ENCODE results near the gene STAB2. TPM values are rescaled to one million over a fixed set of nuclear protein-coding genes. Genes with fewer than 3 reads are reported as not detected.
A peak's percentile ranks its signal among the peaks of the same experiment; 100 is the strongest.

Gene STAB2
- total RNA-seq, 2 donors from 2014 or later, result not detected

DNA sequence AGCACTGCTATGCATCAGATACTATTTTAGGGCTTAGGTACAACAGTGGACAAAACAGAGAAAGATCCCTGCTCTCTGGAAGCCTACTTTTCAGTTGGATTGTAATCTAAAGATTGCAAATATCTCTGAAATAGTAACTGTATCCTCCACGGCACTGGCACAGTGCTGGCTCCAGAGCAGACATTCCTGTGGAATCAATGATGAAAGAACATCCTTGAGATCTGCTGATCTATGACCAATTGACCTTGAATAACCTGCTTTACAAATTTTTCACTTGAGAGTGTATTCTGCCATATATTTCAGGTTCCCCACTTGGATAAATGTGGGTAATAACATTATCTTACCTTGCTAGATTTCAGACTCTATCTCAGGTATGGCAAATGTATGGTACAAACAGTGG lies 3.2 kb downstream of the STAB2 start:
- Mint-ChIP-seq H3K36me3 (ENCODE audit: insufficient read depth in 2 of 2) (no peaks in the 10 kb centered on the region), H3K9me3 (no peaks in the 10 kb centered on the region), H3K4me1 (ENCODE audit: low read depth) (no peaks in the 10 kb centered on the region), H3K27me3 (ENCODE audit: low read depth) (peaks cover 11% of the 10 kb centered on the region), H3K4me3 (no peak overlapping the region), H3K27ac (no peak overlapping the region)
- ATAC-seq (replicated peaks in 1 of 2), result no peak
- DNase-seq, result no peak

DNA sequence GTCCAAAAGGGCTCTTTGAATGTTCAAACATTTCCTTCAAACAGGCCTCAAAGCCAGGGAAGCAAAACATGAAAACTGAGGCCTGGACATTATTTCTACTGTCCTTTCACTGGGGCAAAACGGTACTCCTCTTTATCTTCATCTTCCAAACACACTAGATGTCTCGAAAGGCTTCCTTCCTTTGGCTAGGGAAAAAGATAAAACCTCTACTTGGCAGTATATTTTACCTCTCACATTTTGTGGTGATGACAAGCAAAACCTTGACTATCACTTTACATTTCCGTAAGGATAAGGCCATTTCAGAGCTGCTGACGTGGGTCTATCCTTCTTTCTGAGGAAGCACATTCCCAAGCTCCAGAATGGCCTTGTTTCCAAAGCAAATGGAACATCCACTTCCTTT lies 9.9 kb downstream of the STAB2 start:
- ATAC-seq (replicated peaks in 1 of 2) (no peak), DNase-seq (no peak)
- Mint-ChIP-seq H3K9me3 (no peaks in the 10 kb centered on the region), H3K27ac (no peak overlapping the region), H3K4me3 (no peak overlapping the region), H3K36me3 (ENCODE audit: insufficient read depth in 2 of 2) (no peaks in the 10 kb centered on the region), H3K27me3 (ENCODE audit: low read depth) (peaks cover 6% of the 10 kb centered on the region), H3K4me1 (ENCODE audit: low read depth) (no peaks in the 10 kb centered on the region)

DNA sequence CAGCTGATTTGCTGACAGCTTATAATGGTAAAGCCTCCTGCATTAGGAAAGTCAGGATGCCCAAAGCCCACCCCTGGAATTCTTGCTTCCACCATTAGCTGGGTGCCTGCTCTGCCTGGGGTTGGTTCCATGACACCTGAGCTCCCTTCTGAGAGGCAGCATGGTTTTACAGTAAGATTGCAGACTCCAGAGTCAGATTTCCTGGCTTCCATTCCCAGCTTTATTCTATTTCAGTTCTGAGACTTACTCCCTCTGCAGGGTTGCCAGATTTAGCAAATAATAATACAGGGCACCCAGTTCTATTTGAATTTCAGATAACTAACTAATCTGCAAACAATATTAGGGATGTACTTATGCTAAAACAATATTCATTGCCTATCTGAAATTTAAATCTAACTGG lies 12.2 kb downstream of the STAB2 start:
- no peak for ATAC-seq (replicated peaks in 1 of 2)
- no peak overlapping the region for H3K27ac Mint-ChIP-seq
- no peak for DNase-seq
- H3K4me1 Mint-ChIP-seq (ENCODE audit: low read depth), result no peaks in the 10 kb centered on the region
- H3K4me3 Mint-ChIP-seq, result no peak overlapping the region
- H3K9me3 Mint-ChIP-seq, result no peaks in the 10 kb centered on the region
- peaks cover 6% of the 10 kb centered on the region for H3K27me3 Mint-ChIP-seq (ENCODE audit: low read depth)
- H3K36me3 Mint-ChIP-seq (ENCODE audit: insufficient read depth in 2 of 2), result no peaks in the 10 kb centered on the region

DNA sequence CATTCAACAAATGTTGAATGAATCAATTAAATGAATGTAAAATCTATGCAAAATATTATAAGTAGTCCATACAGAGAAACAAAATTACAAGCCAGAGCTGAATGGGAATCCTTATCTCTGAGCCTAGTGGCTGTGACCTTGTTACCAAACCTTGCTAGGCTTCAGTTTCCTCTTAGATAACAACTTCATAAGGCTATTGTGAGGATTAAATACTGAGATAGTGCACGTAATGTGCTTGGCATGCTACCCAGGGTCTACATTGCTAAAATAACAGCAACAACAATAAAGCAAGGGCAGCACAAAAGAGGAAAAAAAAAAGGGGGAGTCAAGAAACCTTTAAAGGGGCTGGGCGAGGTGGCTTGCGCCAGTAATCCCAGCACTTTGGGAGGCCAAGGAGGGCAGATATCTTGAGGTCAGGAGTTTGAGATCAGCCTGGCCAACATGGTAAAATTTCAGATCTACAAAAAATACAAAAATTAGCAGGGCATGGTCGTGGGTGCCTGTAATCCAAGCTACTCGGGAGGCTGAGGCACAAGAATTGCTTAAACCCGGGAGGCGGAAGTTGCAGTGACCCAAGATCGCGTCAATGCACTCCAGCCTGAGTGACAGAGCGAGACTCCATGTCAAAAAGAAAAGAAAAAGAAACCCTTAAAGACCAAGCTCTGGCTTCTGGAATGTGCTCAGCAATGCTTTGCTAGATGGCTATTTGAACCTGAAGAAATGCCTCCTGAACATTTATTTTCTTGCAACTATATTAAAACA lies 14.1 kb downstream of the STAB2 start:
- no peak for ATAC-seq (replicated peaks in 1 of 2)

DNA sequence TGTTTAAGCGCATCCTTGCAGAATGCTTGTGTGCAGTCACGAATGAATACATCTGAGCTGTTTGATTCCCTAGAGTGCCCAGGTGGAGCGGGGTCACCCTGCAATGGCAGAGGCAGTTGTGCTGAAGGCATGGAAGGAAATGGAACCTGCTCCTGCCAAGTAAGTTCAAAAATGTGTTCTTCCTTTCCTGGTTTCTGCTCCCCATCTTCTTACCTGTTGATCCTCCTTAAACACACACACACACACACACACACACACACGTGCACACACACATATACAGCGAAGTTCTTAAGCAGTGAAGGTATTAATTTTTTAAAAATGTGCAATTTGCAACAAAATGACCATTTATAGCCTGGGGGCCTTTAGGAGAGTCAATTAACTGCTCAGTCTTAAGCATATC lies 33.3 kb downstream of the STAB2 start:
- Mint-ChIP-seq H3K9me3 (peaks cover 0 to 1% of the 10 kb centered on the region in 2 donors), H3K27ac (no peak overlapping the region)

More for the DNA sequence above, 14.1 kb downstream of the STAB2 start:
- peaks cover 0 to 2% of the 10 kb centered on the region in 2 donors for H3K9me3 Mint-ChIP-seq
- H3K4me3 Mint-ChIP-seq, result no peak overlapping the region
- no peaks in the 10 kb centered on the region for H3K4me1 Mint-ChIP-seq (ENCODE audit: low read depth)
- no peak for DNase-seq
- H3K36me3 Mint-ChIP-seq (ENCODE audit: insufficient read depth in 2 of 2), result peaks cover 0 to 2% of the 10 kb centered on the region in 2 donors
- H3K27me3 Mint-ChIP-seq (ENCODE audit: low read depth), result peaks cover 6% of the 10 kb centered on the region
- H3K27ac Mint-ChIP-seq, result no peak overlapping the region

DNA sequence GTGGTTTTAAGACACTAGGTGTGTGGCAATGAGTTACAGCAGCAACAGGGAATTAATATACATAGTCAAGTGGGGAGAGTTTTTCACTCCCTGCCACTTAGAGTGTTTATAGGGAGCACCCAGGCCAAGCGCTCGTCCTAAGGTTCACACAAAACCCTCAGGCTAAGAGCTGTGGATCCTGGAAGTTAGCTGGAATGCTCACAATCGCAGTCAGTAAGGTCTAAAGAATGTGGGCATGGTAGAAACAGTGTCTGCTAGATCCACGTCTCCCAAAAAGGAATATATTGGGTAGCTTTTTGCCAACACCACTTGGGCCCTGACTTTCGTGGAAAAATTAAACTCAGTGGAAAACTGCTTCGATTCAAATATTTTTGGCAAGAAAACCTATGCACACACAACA lies 36.6 kb downstream of the STAB2 start:
- Mint-ChIP-seq H3K36me3 (ENCODE audit: insufficient read depth in 2 of 2) (no peaks in the 10 kb centered on the region), H3K4me3 (no peak overlapping the region), H3K4me1 (ENCODE audit: low read depth) (no peaks in the 10 kb centered on the region), H3K9me3 (peaks cover 0 to 1% of the 10 kb centered on the region in 2 donors), H3K27ac (no peak overlapping the region), H3K27me3 (ENCODE audit: low read depth) (no peaks in the 10 kb centered on the region)
- ATAC-seq (replicated peaks in 1 of 2) (no peak), DNase-seq (no peak)

More for the DNA sequence above, 33.3 kb downstream of the STAB2 start:
- no peaks in the 10 kb centered on the region for H3K4me1 Mint-ChIP-seq (ENCODE audit: low read depth)
- H3K27me3 Mint-ChIP-seq (ENCODE audit: low read depth), result peaks cover 10% of the 10 kb centered on the region
- ATAC-seq (replicated peaks in 1 of 2) (no peak), DNase-seq (no peak)
- H3K4me3 Mint-ChIP-seq, result no peak overlapping the region
- no peaks in the 10 kb centered on the region for H3K36me3 Mint-ChIP-seq (ENCODE audit: insufficient read depth in 2 of 2)

DNA sequence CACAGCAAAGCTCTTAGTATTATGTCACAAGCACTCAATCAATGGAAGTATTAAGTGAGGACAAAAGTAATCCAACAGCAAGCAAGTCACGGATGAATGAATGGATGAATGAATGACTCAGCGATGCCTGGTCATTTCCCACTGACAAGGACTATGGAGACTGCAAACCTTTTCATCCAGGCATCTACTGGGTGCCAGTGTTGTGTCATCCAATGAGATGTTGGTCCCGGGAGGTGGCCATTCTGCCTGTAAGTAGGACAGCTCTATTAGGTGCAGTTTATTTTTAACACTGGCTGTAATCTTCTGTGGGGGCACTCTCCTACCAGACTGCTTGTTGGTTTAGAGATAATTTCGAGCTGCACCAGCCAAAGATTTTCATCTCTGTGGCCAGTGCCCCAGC lies 39.4 kb downstream of the STAB2 start:
- no peaks in the 10 kb centered on the region for H3K9me3 Mint-ChIP-seq
- H3K4me1 Mint-ChIP-seq (ENCODE audit: low read depth), result no peaks in the 10 kb centered on the region
- H3K36me3 Mint-ChIP-seq (ENCODE audit: insufficient read depth in 2 of 2), result no peaks in the 10 kb centered on the region
- no peak overlapping the region for H3K27ac Mint-ChIP-seq
- ATAC-seq (replicated peaks in 1 of 2) (no peak), DNase-seq (no peak)
- H3K4me3 Mint-ChIP-seq, result no peak overlapping the region
- no peaks in the 10 kb centered on the region for H3K27me3 Mint-ChIP-seq (ENCODE audit: low read depth)

DNA sequence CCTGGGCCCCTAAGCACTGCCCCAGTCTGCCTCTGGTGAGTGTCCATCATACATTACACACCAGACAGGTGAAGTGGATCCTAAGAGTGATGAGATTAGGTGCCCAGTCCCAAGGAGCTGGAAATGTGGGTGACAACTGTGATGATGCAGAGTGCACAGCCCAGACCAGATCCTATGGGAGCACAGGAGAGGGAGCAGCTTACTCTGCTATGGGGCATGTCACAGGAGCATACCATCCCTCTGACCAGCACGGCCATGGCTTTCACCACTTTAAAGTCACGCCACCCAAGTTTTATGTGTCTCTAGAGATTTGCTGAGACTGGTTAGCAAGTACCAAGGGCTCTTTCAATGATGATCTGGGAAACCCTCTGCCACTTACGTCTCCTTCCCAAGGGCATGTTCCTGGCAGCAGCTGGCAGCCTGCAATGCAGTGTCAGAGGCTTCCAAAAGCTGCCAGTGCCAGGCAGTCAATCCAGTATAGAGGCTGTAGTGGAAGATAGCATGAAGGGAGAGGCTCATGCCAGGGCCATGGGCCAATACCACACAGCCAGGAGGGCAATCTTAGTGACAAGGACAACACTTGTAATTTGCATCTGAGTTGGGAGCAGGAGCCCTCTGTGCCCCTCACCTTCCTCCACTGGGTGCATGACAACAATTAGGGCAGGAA lies 40.2 kb downstream of the STAB2 start:
- Mint-ChIP-seq H3K4me3 (no peak overlapping the region), H3K27ac (no peak overlapping the region), H3K27me3 (ENCODE audit: low read depth) (no peaks in the 10 kb centered on the region), H3K36me3 (ENCODE audit: insufficient read depth in 2 of 2) (peaks cover 0 to 2% of the 10 kb centered on the region in 2 donors), H3K9me3 (peaks cover 0 to 5% of the 10 kb centered on the region in 2 donors), H3K4me1 (ENCODE audit: low read depth) (no peaks in the 10 kb centered on the region)
- DNase-seq (no peak), ATAC-seq (replicated peaks in 1 of 2) (no peak)

DNA sequence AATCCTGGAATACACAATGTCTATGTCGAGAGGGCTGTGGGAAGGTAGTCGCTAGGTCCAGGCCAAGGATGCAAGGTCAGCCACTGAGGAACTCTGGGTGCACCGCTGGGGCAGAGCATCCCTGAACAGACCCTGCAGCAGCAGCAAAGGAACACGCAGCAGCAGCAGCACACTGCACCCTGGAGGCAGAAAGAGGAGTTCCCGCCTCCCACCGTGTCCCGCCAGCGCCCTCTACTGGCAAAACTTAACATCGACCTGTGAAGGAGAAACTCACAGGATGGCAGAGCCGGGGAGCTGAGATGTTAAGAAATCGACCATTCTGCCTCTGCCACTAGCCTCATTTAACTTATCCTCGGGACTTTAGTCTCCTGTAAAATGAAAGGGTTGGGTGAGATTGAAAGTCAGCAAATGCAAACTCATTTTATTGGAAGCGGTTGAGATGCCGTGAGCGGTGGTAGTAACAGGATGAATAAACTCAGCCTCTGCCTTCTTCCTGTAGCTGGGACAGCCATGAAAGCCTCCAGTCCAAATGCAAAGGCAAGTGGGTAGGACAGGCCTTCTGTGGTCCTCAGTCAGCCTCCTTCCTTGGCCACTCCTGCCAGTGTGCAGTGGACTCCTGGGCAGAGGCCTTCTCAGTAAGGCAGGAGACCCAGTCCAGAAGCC lies 45.6 kb downstream of the STAB2 start:
- peaks cover 0 to 5% of the 10 kb centered on the region in 2 donors for H3K9me3 Mint-ChIP-seq
- H3K36me3 Mint-ChIP-seq (ENCODE audit: insufficient read depth in 2 of 2), result peaks cover 0 to 2% of the 10 kb centered on the region in 2 donors
- no peak overlapping the region for H3K4me3 Mint-ChIP-seq
- peak; percentile 54 to 67 for ATAC-seq (replicated peaks in 1 of 2)
- H3K27ac Mint-ChIP-seq, result no peak overlapping the region
- no peaks in the 10 kb centered on the region for H3K4me1 Mint-ChIP-seq (ENCODE audit: low read depth)
- peak; percentile 71 to 81 for DNase-seq
- H3K27me3 Mint-ChIP-seq (ENCODE audit: low read depth), result peaks cover 1% of the 10 kb centered on the region

DNA sequence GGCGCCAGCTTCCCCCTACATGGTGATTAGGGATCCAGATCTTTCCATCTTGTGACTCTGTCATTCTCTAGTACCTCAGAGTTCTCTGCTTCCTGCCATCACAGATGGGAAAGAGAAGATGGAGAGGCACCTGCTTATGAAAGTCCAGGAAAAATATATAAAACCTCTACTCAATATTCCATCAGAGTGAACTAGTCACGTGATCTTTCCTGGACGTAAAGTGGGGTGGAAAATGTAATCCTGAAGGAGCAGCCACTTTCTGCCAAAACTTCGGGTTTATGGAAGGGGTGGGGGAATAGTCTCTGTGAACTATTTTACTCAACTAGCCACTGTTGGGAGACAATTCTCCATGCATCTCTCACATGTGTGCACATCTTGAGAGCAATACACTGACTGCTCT lies 47.7 kb downstream of the STAB2 start:
- ATAC-seq (replicated peaks in 1 of 2) (no peak), DNase-seq (no peak)
- H3K9me3 Mint-ChIP-seq, result peaks cover 0 to 5% of the 10 kb centered on the region in 2 donors
- no peak overlapping the region for H3K4me3 Mint-ChIP-seq
- H3K27ac Mint-ChIP-seq, result no peak overlapping the region
- peaks cover 10% of the 10 kb centered on the region for H3K27me3 Mint-ChIP-seq (ENCODE audit: low read depth)
- peaks cover 0 to 2% of the 10 kb centered on the region in 2 donors for H3K36me3 Mint-ChIP-seq (ENCODE audit: insufficient read depth in 2 of 2)
- H3K4me1 Mint-ChIP-seq (ENCODE audit: low read depth), result no peaks in the 10 kb centered on the region

DNA sequence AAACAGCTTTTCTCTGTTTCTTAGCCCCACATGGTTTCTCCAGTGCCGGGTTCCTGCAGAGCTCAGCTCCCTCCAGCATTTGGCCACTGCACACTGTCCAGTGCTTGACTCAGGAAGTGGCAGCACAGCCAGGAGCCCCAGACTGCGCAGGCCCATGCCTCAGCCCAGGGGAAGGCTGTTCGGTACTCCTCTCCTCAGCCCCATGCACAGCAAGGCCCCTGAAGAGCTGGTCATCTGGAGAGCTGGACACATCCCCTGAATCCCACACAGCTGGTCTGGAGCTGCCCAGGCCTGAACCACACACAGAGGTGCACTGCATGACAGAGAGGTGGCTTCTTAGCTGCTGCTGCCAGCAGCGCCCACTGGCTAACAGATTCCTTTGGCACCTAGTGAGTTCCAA lies 48.3 kb downstream of the STAB2 start:
- ATAC-seq (replicated peaks in 1 of 2), result no peak

DNA sequence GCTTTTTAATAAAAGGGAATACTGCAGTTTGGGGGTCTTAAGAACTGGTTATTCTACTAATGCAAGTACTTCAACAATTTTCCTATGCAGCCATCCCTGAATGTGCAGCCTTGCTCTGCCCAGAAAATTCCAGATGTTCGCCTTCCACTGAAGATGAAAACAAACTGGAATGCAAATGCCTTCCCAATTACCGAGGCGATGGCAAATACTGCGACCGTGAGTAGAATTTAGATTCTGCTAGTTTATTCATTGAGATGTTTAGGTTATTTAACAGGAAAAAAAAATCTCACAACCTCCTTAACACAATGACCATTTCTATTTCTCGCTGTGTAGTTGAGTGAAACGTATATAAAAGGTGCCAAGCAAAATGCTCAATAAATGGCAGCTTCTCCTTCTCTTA lies 49.9 kb downstream of the STAB2 start:
- Mint-ChIP-seq H3K4me1 (ENCODE audit: low read depth) (no peaks in the 10 kb centered on the region), H3K4me3 (no peak overlapping the region)
- ATAC-seq (replicated peaks in 1 of 2), result no peak

More for the DNA sequence above, 48.3 kb downstream of the STAB2 start:
- H3K36me3 Mint-ChIP-seq (ENCODE audit: insufficient read depth in 2 of 2), result peaks cover 0 to 2% of the 10 kb centered on the region in 2 donors
- peaks cover 0 to 5% of the 10 kb centered on the region in 2 donors for H3K9me3 Mint-ChIP-seq
- no peaks in the 10 kb centered on the region for H3K4me1 Mint-ChIP-seq (ENCODE audit: low read depth)
- no peak overlapping the region for H3K4me3 Mint-ChIP-seq
- no peak for DNase-seq
- H3K27ac Mint-ChIP-seq, result no peak overlapping the region
- H3K27me3 Mint-ChIP-seq (ENCODE audit: low read depth), result peaks cover 10% of the 10 kb centered on the region

DNA sequence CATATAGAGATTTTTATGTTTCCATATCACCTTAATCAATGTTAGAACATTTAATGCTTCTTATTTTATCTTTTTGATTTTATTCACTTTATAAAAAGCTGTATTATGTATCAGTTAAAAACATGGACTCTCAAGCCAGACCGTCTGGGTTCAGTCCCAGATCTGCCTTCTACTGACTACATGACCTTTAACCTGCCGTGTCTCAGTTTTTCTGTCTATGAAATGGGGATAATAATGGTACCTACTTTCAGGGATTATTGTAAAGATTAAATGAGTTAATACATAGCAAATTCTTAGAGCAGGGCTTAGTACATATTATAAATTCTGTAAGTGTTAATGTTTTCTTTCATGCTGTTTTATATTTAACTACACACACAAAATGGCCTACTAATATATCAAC lies 50.4 kb downstream of the STAB2 start:
- ATAC-seq (replicated peaks in 1 of 2) (no peak), DNase-seq (no peak)
- no peak overlapping the region for H3K27ac Mint-ChIP-seq
- H3K9me3 Mint-ChIP-seq, result no peaks in the 10 kb centered on the region
- H3K36me3 Mint-ChIP-seq (ENCODE audit: insufficient read depth in 2 of 2), result no peaks in the 10 kb centered on the region
- H3K4me3 Mint-ChIP-seq, result no peak overlapping the region
- H3K4me1 Mint-ChIP-seq (ENCODE audit: low read depth), result no peaks in the 10 kb centered on the region
- peaks cover 10% of the 10 kb centered on the region for H3K27me3 Mint-ChIP-seq (ENCODE audit: low read depth)

More for the DNA sequence above, 49.9 kb downstream of the STAB2 start:
- H3K36me3 Mint-ChIP-seq (ENCODE audit: insufficient read depth in 2 of 2), result peaks cover 0 to under 1% of the 10 kb centered on the region in 2 donors
- H3K9me3 Mint-ChIP-seq, result peaks cover 0 to 1% of the 10 kb centered on the region in 2 donors
- DNase-seq, result no peak
- H3K27ac Mint-ChIP-seq, result no peak overlapping the region
- peaks cover 10% of the 10 kb centered on the region for H3K27me3 Mint-ChIP-seq (ENCODE audit: low read depth)
